GM12801 (cell line): Measurements from ENCODE around the gene ZNF326.

Experiments
- CTCF ChIP-seq: IDR thresholded peaks from one replicate; pipeline ENCODE4 v1.5.1; 2011; ENCODE audit warnings: control low read depth; ENCODE audit not compliant: insufficient read length; ENCODE audit errors: extremely low read depth

ZNF326 gene

GRCh38 chr1:90046635-90047034 lies 51.7 kb downstream of the ZNF326 start:
- TF ChIP-seq CTCF: no peak

GRCh38 chr1:90048043-90048442 lies 53.1 kb downstream of the ZNF326 start:
- TF ChIP-seq CTCF: no peak

GRCh38 chr1:90067194-90067931 lies 72.5 kb downstream of the ZNF326 start:
- no peak for TF ChIP-seq CTCF

- TF ChIP-seq CTCF: no peak
Observed at GRCh38 chr1:90068611-90069280, 73.8 kb downstream of the ZNF326 start.

DNA sequence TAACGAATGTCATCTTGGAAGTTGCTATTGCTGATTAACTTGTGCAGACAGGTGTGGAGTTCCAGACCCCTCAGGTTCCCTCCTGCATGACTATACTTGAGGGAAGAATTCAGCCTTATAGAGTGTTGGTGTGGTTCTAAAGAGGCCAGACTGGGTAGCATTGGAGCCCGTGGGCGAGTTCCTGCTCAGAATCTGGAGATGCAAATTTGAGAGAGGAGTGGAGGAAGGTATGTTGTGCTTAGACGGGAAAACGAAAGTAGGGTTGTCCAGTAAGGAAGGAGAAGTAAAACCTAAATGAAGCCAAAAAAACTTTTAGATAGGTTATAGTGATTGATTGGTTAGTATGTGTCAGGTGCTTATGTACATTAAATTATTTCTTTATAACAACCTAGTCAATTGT lies 79.2 kb downstream of the ZNF326 start:
- no peak for TF ChIP-seq CTCF

GRCh38 chr1:90074566-90074965 lies 79.7 kb downstream of the ZNF326 start:
- TF ChIP-seq CTCF: no peak

- no peak for TF ChIP-seq CTCF
Observed at GRCh38 chr1:90074970-90075391, 80.1 kb downstream of the ZNF326 start.
